Stimulated activated CD4-positive, alpha-beta T cell treated with anti-CD3 and anti-CD28 coated beads, Interleukin-4, amount 100 ng/mL, for 48 hours (primary cell): ENCODE results near the gene GFRA1.
"Not testable (repeated sequence)": the region's sequence is repeated elsewhere in the genome, so short reads cannot be mapped to it uniquely, and the experiment has no call there.

ENCODE experiments used
- DNase-seq, 2 donors: peaks; one replicate each; pipeline ENCODE4 v3.0.0-alpha.2; 2020; ENCODE audit warnings: low read depth in 2 of 2

GFRA1 gene

GRCh38 chr10:116197946-116198675 is 74.9 kb downstream of the GFRA1 start:
- DNase-seq = no peak

GRCh38 chr10:116195583-116195982 is 77.4 kb downstream of the GFRA1 start:
- no peak for DNase-seq

- no peak for DNase-seq
Observed at GRCh38 chr10:116195039-116195438, 78.0 kb downstream of the GFRA1 start.

- no peak for DNase-seq
Observed at GRCh38 chr10:116194061-116194460, 78.9 kb downstream of the GFRA1 start.

GRCh38 chr10:116190883-116191282 is 82.1 kb downstream of the GFRA1 start:
- DNase-seq = no peak

- no peak for DNase-seq
Observed at GRCh38 chr10:116186273-116186672, 86.7 kb downstream of the GFRA1 start.

GRCh38 chr10:116185199-116185867 is 87.7 kb downstream of the GFRA1 start:
- DNase-seq = no peak

- no peak for DNase-seq
Observed at GRCh38 chr10:116184512-116184794, 88.6 kb downstream of the GFRA1 start.

- DNase-seq = no peak
Observed at GRCh38 chr10:116183733-116184511, 89.1 kb downstream of the GFRA1 start.

- no peak for DNase-seq
Observed at GRCh38 chr10:116182426-116182825, 90.6 kb downstream of the GFRA1 start.

- DNase-seq = no peak
Observed at GRCh38 chr10:116178086-116178605, 94.9 kb downstream of the GFRA1 start.

GRCh38 chr10:116175231-116175630 is 97.8 kb downstream of the GFRA1 start:
- no peak for DNase-seq

GRCh38 chr10:116171505-116171904 is 101.5 kb downstream of the GFRA1 start:
- DNase-seq = no peak

- DNase-seq = no peak
Observed at GRCh38 chr10:116170815-116171250, 102.2 kb downstream of the GFRA1 start.

- DNase-seq = no peak
Observed at GRCh38 chr10:116169782-116170445, 103.1 kb downstream of the GFRA1 start.

GRCh38 chr10:116168745-116169144 is 104.3 kb downstream of the GFRA1 start:
- no peak for DNase-seq

GRCh38 chr10:116168329-116168728 is 104.7 kb downstream of the GFRA1 start:
- no peak for DNase-seq

GRCh38 chr10:116165941-116166340 is 107.1 kb downstream of the GFRA1 start:
- DNase-seq = not testable (repeated sequence)

- DNase-seq = no peak
Observed at GRCh38 chr10:116164291-116164690, 108.7 kb downstream of the GFRA1 start.

GRCh38 chr10:116163333-116164131 is 109.5 kb downstream of the GFRA1 start:
- no peak for DNase-seq

GRCh38 chr10:116162851-116163250 is 110.2 kb downstream of the GFRA1 start:
- DNase-seq = no peak
